CD14-positive monocyte (primary cell): ENCODE results near the gene ORAI3. TPM values are rescaled to one million over a fixed set of nuclear protein-coding genes. Genes with fewer than 3 reads are reported as not detected.

Experiments used
- DNase-seq, 3 donors: peaks; one replicate each; pipeline ENCODE4 v3.0.0-alpha.2; 2011 to 2022
- H2AFZ ChIP-seq: 2 replicates; pipeline ENCODE4 v1.6.0; 2012; ENCODE audit warnings: mild to moderate bottlenecking, low read depth, low read length, inconsistent platforms; ENCODE audit not compliant: insufficient read depth, poor library complexity, severe bottlenecking
- H3K27ac ChIP-seq, 2 donors: 1 replicate in 1 of 2; 2 replicates in 1 of 2; pipeline ENCODE4 v1.5.1; 2012 to 2013; ENCODE audit warnings: low read length in 2 of 2, control low read depth in 1 of 2, inconsistent platforms in 1 of 2, low read depth in 1 of 2, mild to moderate bottlenecking in 1 of 2
- H3K27me3 ChIP-seq, 2 donors: one replicate each; pipeline versions ENCODE4 v1.6.0 to v1.6.1; 2011 to 2013; ENCODE audit warnings: low read length in 2 of 2; ENCODE audit not compliant: control insufficient read depth in 2 of 2, insufficient read depth in 2 of 2
- H3K36me3 ChIP-seq, 2 donors: replicated peaks in 1 of 2; 1 replicate in 1 of 2; 2 replicates in 1 of 2; pipeline versions ENCODE4 v1.5.1 to v1.6.1; 2012 to 2013; ENCODE audit warnings: low read length in 2 of 2, control low read depth in 1 of 2, inconsistent platforms in 1 of 2, mild to moderate bottlenecking in 1 of 2; ENCODE audit not compliant: insufficient read depth in 2 of 2, control insufficient read depth in 1 of 2
- H3K4me1 ChIP-seq, 2 donors: 1 replicate in 1 of 2; 2 replicates in 1 of 2; pipeline versions ENCODE4 v1.5.1 to v1.6.1; 2012 to 2013; ENCODE audit warnings: low read length in 2 of 2, control low read depth in 1 of 2, inconsistent platforms in 1 of 2, mild to moderate bottlenecking in 1 of 2, moderate library complexity in 1 of 2; ENCODE audit not compliant: insufficient read depth in 2 of 2, control insufficient read depth in 1 of 2
- H3K4me2 ChIP-seq: replicated peaks from 2 replicates; pipeline ENCODE3; 2012; ENCODE audit warnings: low read length, moderate library complexity, mild to moderate bottlenecking; ENCODE audit not compliant: poor library complexity, severe bottlenecking; ENCODE audit errors: extremely low read depth
- H3K4me3 ChIP-seq, 3 experiments: fragments of 200-600 bp in 1 of 3; sonication (generic) in 1 of 3; replicated peaks in 1 of 3; 1 replicate in 2 of 3; 2 replicates in 1 of 3; pipeline ENCODE4 v1.5.1; 2011 to 2013; ENCODE audit warnings: low read length in 3 of 3, mild to moderate bottlenecking in 3 of 3, control low read depth in 2 of 3, low read depth in 2 of 3, inconsistent platforms in 1 of 3, moderate library complexity in 1 of 3
- H3K79me2 ChIP-seq: 2 replicates; pipeline ENCODE4 v1.6.0; 2012; ENCODE audit warnings: mild to moderate bottlenecking, control low read depth, inconsistent platforms, low read length, moderate library complexity; ENCODE audit not compliant: insufficient read depth
- H3K9ac ChIP-seq: 2 replicates; pipeline ENCODE4 v1.6.0; 2017; ENCODE audit warnings: low read length, mild to moderate bottlenecking; ENCODE audit not compliant: insufficient read depth, poor library complexity, severe bottlenecking
- H3K9me3 ChIP-seq, 2 donors: replicated peaks in 1 of 2; 1 replicate in 1 of 2; 2 replicates in 1 of 2; pipeline versions ENCODE4 v1.5.1 to v1.6.1; 2012 to 2013; ENCODE audit warnings: low read length in 2 of 2, control low read depth in 1 of 2; ENCODE audit not compliant: control insufficient read depth in 1 of 2, insufficient read depth in 1 of 2
- H4K20me1 ChIP-seq: 2 replicates; pipeline ENCODE4 v1.6.0; 2012; ENCODE audit warnings: mild to moderate bottlenecking, low read length, control low read depth, moderate library complexity; ENCODE audit not compliant: insufficient read depth
- H3K27ac Mint-ChIP-seq, 7 donors: one replicate each; pipeline ENCODE4 v1.8.0; 2020; ENCODE audit warnings: mild to moderate bottlenecking in 7 of 7, mixed read lengths in 7 of 7, moderate library complexity in 6 of 7, inconsistent platforms in 2 of 7
- H3K27me3 Mint-ChIP-seq, 3 donors: one replicate each; pipeline ENCODE4 v1.8.0; 2021 to 2022; ENCODE audit warnings: low read depth in 3 of 3, mild to moderate bottlenecking in 3 of 3, mixed read lengths in 3 of 3, moderate library complexity in 3 of 3, inconsistent platforms in 1 of 3
- H3K36me3 Mint-ChIP-seq, 2 donors: one replicate each; pipeline ENCODE4 v1.8.0; 2020; ENCODE audit warnings: mixed read lengths in 2 of 2, inconsistent platforms in 1 of 2, mild to moderate bottlenecking in 1 of 2
- H3K4me1 Mint-ChIP-seq: one replicate; pipeline ENCODE4 v1.8.0; 2020; ENCODE audit warnings: mild to moderate bottlenecking, mixed read lengths
- H3K4me3 Mint-ChIP-seq, 2 donors: one replicate each; pipeline ENCODE4 v1.8.0; 2020; ENCODE audit warnings: mild to moderate bottlenecking in 2 of 2, mixed read lengths in 2 of 2, moderate library complexity in 1 of 2
- H3K9me3 Mint-ChIP-seq, 7 donors: one replicate each; pipeline ENCODE4 v1.8.0; 2020 to 2022; ENCODE audit warnings: mixed read lengths in 7 of 7, mild to moderate bottlenecking in 6 of 7, moderate library complexity in 6 of 7, inconsistent platforms in 2 of 7
- CTCF ChIP-seq: fragments of 200-600 bp; IDR thresholded peaks from one replicate; pipeline ENCODE4 v1.8.0; 2022; ENCODE audit warnings: antibody characterized with exemption, mild to moderate bottlenecking
- WGBS: methylation state at CpG from one replicate; pipeline ENCODE4 v1.1.5; 2013; ENCODE audit warnings: missing lambda C conversion rate; ENCODE audit not compliant: insufficient coverage; 5-methylcytosine and 5-hydroxymethylcytosine counted together
- intact Hi-C, 2 donors: fragments of 100-400 bp; cut with micrococcal nuclease; formaldehyde crosslinking; loops; one replicate each; pipeline versions ENCODE4 v1.15.0 to v1.15.1; 2023
- polyA plus RNA-seq, 3 donors: library from polyadenylated mRNA; depleted of rRNA in 1 of 3; unstranded in 2 of 3; stranded (reverse) in 1 of 3; fragments of 300-500 nt in 2 of 3; fragments of >200 nt in 1 of 3; fragmentation: Illumina TruSeq in 2 of 3; gene quantifications; 1 replicate in 2 of 3; 2 replicates in 1 of 3; pipeline ENCODE4 v1.2.3, GENCODE V29; 2012 to 2021

ORAI3 gene
- polyA plus RNA-seq, 3 donors = 34.3 to 80.3 (median 76.8) TPM

GRCh38 chr16:30992276-30992780, 43.5 kb downstream of the ORAI3 start:
- Histone ChIP-seq H3K27ac (no peak overlapping the region), H3K36me3 (no peaks in the 10 kb centered on the region), H3K9ac (no peak overlapping the region), H3K79me2 (no peaks in the 10 kb centered on the region), H4K20me1 (no peaks in the 10 kb centered on the region), H2AFZ (no peak overlapping the region), H3K4me2 (no peak overlapping the region), H3K27me3 (no peaks in the 10 kb centered on the region), H3K4me3 (no peak overlapping the region), H3K9me3 (no peaks in the 10 kb centered on the region), H3K4me1 (peaks cover 14 to 26% of the 10 kb centered on the region in 2 donors)
- Mint-ChIP-seq H3K9me3 (no peaks in the 10 kb centered on the region), H3K36me3 (no peaks in the 10 kb centered on the region), H3K27me3 (peaks cover 0 to 4% (median 4%) of the 10 kb centered on the region in 3 donors), H3K4me3 (no peak overlapping the region), H3K27ac (no peak overlapping the region), H3K4me1 (peaks cover 22% of the 10 kb centered on the region)
- DNase-seq = no peak
- TF ChIP-seq CTCF = no peak
- 93% methylated on average over 16 of the region's 21 CpGs for WGBS
- intact Hi-C loops = loop anchor here in 1 of 2 donors (5.0 to 10.0 kb wide), 2 partner anchors 40 to 152 kb away; partner anchors contain the start of gene STX4

- H3K36me3 ChIP-seq = no peaks in the 10 kb centered on the region
- peaks cover 20 to 30% of the 10 kb centered on the region in 2 donors for H3K4me1 ChIP-seq
- Mint-ChIP-seq H3K27ac (peak overlapping the region in 2 of 7 donors; percentile 62 to 85), H3K9me3 (no peaks in the 10 kb centered on the region), H3K27me3 (peaks cover 0 to 11% (median 4%) of the 10 kb centered on the region in 3 donors), H3K4me3 (no peak overlapping the region), H3K4me1 (peaks cover 25% of the 10 kb centered on the region), H3K36me3 (no peaks in the 10 kb centered on the region)
- 59% methylated on average over 19 of the region's 29 CpGs for WGBS
- no peak overlapping the region for H3K4me2 ChIP-seq
- no peaks in the 10 kb centered on the region for H4K20me1 ChIP-seq
- H3K79me2 ChIP-seq = no peaks in the 10 kb centered on the region
- intact Hi-C loops = loop anchor here in 1 of 2 donors (5.0 to 10.0 kb wide), 2 partner anchors 39 to 152 kb away; partner anchors contain the start of gene STX4
- H3K9me3 ChIP-seq = no peaks in the 10 kb centered on the region
- peak overlapping the region; percentile 53 for H2AFZ ChIP-seq
- DNase-seq = no peak
- TF ChIP-seq CTCF = no peak
- H3K9ac ChIP-seq = peak overlapping the region; percentile 27
- no peak overlapping the region for H3K4me3 ChIP-seq
- no peak overlapping the region for H3K27ac ChIP-seq
- peaks cover 0 to 3% of the 10 kb centered on the region in 2 donors for H3K27me3 ChIP-seq
Observed at GRCh38 chr16:30992931-30993816, 44.3 kb downstream of the ORAI3 start.
